ENCODE measurements around the gene KRT28.

KRT28 gene

DNA sequence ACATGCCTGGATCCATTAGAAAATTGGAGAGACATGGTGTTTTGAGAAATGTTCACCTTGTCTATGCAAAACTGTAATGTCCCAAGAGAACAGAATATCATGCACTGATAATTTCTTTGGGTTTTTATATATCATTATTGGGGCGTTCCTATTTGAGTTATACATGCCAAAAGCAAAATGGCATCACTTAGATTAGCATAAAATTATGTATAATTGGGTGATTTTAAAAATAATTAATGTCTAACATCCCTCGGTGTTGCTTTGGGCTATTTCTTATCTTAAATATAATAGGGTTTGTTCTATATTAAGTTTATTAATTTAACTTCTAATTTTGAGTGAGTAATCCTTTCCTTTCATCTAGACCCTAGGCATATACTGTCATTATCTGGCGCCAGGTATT lies at the start of gene KRT28:
KRT28 (minus strand) TSS at position 101 of the 400 bp plus-strand sequence; CDS start at position 35, 66 bp downstream.
- TF ChIP-seq, protein P1, sequence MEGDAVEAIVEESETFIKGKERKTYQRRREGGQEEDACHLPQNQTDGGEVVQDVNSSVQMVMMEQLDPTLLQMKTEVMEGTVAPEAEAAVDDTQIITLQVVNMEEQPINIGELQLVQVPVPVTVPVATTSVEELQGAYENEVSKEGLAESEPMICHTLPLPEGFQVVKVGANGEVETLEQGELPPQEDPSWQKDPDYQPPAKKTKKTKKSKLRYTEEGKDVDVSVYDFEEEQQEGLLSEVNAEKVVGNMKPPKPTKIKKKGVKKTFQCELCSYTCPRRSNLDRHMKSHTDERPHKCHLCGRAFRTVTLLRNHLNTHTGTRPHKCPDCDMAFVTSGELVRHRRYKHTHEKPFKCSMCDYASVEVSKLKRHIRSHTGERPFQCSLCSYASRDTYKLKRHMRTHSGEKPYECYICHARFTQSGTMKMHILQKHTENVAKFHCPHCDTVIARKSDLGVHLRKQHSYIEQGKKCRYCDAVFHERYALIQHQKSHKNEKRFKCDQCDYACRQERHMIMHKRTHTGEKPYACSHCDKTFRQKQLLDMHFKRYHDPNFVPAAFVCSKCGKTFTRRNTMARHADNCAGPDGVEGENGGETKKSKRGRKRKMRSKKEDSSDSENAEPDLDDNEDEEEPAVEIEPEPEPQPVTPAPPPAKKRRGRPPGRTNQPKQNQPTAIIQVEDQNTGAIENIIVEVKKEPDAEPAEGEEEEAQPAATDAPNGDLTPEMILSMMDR (IDR thresholded peaks at IDR 0.05; ENCODE audit: poor library complexity, severe bottlenecking): no peak
- Histone ChIP-seq H3K9me3 (ENCODE audit: severe bottlenecking) (no peaks in the 10 kb centered on the region), H3K4me1 (ENCODE audit: insufficient read depth, poor library complexity, severe bottlenecking) (peaks cover 5% of the 10 kb centered on the region), H3K4me3 (ENCODE audit: severe bottlenecking) (no peak within 1 kb of the TSS), H3K27me3 (ENCODE audit: insufficient read depth, poor library complexity, severe bottlenecking) (no peaks in the 10 kb centered on the region), H3K27ac (ENCODE audit: poor library complexity, severe bottlenecking) (no peak within 1 kb of the TSS), H3K36me3 (ENCODE audit: low read depth) (no peaks in the 10 kb centered on the region)
- ATAC-seq (ENCODE audit: low read depth): no peak
- no peak for DNase-seq (ENCODE audit: low spot score)

DNA sequence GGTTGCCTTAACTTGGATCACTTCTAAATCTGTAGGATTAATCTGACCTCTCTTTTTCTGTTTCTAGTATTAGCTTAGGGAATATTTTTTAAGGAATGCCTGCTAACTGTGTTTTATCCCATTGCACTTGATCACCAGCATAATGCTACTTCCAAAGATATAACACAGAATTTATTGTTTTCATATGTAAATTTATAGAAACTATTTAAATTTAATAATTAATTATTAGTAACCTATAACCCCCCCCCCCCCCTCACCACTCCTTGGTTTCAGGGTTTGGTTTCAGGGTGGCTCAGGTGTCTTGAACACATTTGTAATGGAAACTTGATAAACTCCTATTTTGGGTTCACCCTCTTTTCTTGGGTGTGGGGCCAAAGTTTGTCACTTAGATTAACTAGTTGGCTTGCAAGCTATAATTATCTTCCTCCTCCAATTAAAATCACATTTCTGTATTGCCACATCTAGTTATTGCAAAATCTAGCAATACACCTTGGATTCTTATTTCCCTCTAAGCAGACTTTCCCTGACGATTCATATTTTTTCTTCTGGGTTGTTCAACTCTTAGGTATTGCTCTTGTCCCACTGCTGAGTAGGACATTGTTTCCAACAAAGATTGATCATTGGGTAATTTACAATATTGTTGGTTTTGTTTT lies 49.0 kb upstream of the KRT28 start:
- Histone ChIP-seq H3K27me3 (ENCODE audit: insufficient read depth, poor library complexity, severe bottlenecking) (no peaks in the 10 kb centered on the region), H3K27ac (ENCODE audit: poor library complexity, severe bottlenecking) (no peak overlapping the region), H3K4me3 (ENCODE audit: severe bottlenecking) (no peak overlapping the region), H3K36me3 (ENCODE audit: low read depth) (no peaks in the 10 kb centered on the region), H3K4me1 (ENCODE audit: insufficient read depth, poor library complexity, severe bottlenecking) (peaks cover 30% of the 10 kb centered on the region), H3K9me3 (ENCODE audit: severe bottlenecking) (no peaks in the 10 kb centered on the region)
- TF ChIP-seq, protein P1 (IDR thresholded peaks at IDR 0.05; ENCODE audit: poor library complexity, severe bottlenecking): no peak
- no peak for DNase-seq (ENCODE audit: low spot score)
- ATAC-seq (ENCODE audit: low read depth): no peak

- H3K27me3 ChIP-seq (ENCODE audit: insufficient read depth, poor library complexity, severe bottlenecking): no peaks in the 10 kb centered on the region
- peak; percentile 57; the same call in 1 of the 3 replicates for ATAC-seq (ENCODE audit: low read depth)
- TF ChIP-seq, protein P1 (IDR thresholded peaks at IDR 0.05; ENCODE audit: poor library complexity, severe bottlenecking): no peak
Observed at GRCh38 chr17:40846515-40847144, 46.9 kb upstream of the KRT28 start.

DNA sequence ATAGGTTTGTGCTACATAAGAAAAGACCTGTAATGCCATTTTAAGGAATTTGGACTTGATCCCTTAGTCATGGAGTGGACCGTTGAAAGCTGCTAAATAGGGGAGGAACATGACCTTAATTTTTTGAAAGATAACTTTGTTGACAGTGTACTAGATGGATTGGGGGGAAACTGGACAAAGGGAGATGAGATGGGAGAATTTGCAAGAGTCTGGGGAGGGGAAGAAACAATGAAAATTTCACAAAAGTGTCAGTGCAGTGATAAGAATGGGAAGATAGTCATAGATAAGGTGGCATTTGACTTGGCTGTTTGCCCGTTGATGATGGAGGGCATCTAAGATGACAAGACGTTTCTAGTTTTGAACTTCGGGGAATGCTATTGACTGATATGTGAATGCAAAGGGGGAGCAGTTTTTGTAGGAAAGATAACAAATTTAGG lies 44.9 kb upstream of the KRT28 start:
- DNase-seq (ENCODE audit: low spot score): no peak
- Histone ChIP-seq H3K4me1 (ENCODE audit: insufficient read depth, poor library complexity, severe bottlenecking) (peaks cover 6% of the 10 kb centered on the region), H3K9me3 (ENCODE audit: severe bottlenecking) (no peaks in the 10 kb centered on the region), H3K36me3 (ENCODE audit: low read depth) (no peaks in the 10 kb centered on the region), H3K4me3 (ENCODE audit: severe bottlenecking) (no peak overlapping the region), H3K27ac (ENCODE audit: poor library complexity, severe bottlenecking) (no peak overlapping the region), H3K27me3 (ENCODE audit: insufficient read depth, poor library complexity, severe bottlenecking) (no peaks in the 10 kb centered on the region)
- ATAC-seq (ENCODE audit: low read depth): no peak
- TF ChIP-seq, protein P1 (IDR thresholded peaks at IDR 0.05; ENCODE audit: poor library complexity, severe bottlenecking): no peak

More at GRCh38 chr17:40846515-40847144, 46.9 kb upstream of the KRT28 start:
- Histone ChIP-seq H3K27ac (ENCODE audit: poor library complexity, severe bottlenecking) (no peak overlapping the region), H3K4me3 (ENCODE audit: severe bottlenecking) (no peak overlapping the region), H3K4me1 (ENCODE audit: insufficient read depth, poor library complexity, severe bottlenecking) (peaks cover 23% of the 10 kb centered on the region), H3K9me3 (ENCODE audit: severe bottlenecking) (no peaks in the 10 kb centered on the region), H3K36me3 (ENCODE audit: low read depth) (no peaks in the 10 kb centered on the region)
- no peak for DNase-seq (ENCODE audit: low spot score)

DNA sequence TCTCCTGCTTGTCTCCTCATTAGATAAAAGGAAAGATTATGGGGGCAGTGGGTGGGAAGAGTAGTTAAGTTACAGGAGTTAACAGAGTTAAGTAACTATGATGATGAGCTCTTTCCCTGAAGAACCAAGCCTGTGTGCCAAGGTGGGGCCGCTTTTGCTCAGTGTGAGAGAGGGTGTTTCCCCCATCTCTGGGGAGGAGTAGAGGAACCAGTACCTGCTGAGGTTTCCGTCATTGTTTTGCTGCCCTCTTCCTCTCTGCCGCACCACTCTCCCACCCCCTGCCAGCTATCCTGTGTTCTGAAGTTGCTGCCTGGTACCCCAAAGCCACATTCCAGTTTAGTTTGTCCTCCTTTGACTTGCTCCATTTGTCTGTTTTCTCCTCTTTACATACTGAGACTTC lies 43.5 kb upstream of the KRT28 start:
- no peak for DNase-seq (ENCODE audit: low spot score)
- Histone ChIP-seq H3K4me3 (ENCODE audit: severe bottlenecking) (no peak overlapping the region), H3K4me1 (ENCODE audit: insufficient read depth, poor library complexity, severe bottlenecking) (no peaks in the 10 kb centered on the region), H3K9me3 (ENCODE audit: severe bottlenecking) (no peaks in the 10 kb centered on the region), H3K27me3 (ENCODE audit: insufficient read depth, poor library complexity, severe bottlenecking) (no peaks in the 10 kb centered on the region), H3K27ac (ENCODE audit: poor library complexity, severe bottlenecking) (no peak overlapping the region), H3K36me3 (ENCODE audit: low read depth) (no peaks in the 10 kb centered on the region)
- ATAC-seq (ENCODE audit: low read depth): no peak
- TF ChIP-seq, protein P1 (IDR thresholded peaks at IDR 0.05; ENCODE audit: poor library complexity, severe bottlenecking): no peak
